Neuronal stem cell (in vitro differentiated cells): ENCODE measurements around the gene SEL1L3.

Experiments used
- DNase-seq: peaks from one replicate; pipeline ENCODE4 v3.0.0-alpha.2; 2013; ENCODE audit warnings: low spot score
- H2AFZ ChIP-seq: one replicate; pipeline ENCODE4 v1.6.1; 2013; ENCODE audit warnings: mild to moderate bottlenecking, low read length, inconsistent platforms
- H2AK5ac ChIP-seq: 2 replicates; pipeline ENCODE4 v1.6.1; 2013; ENCODE audit warnings: low read depth, mild to moderate bottlenecking, inconsistent platforms, low read length, moderate library complexity, mixed read lengths
- H2BK120ac ChIP-seq: 2 replicates; pipeline ENCODE4 v1.6.1; 2013; ENCODE audit warnings: low read depth, mild to moderate bottlenecking, inconsistent platforms, low read length, moderate library complexity, mixed read lengths
- H2BK12ac ChIP-seq: one replicate; pipeline ENCODE4 v1.6.1; 2013; ENCODE audit warnings: low read length, inconsistent platforms
- H2BK15ac ChIP-seq: 2 replicates; pipeline ENCODE4 v1.6.1; 2013; ENCODE audit warnings: mild to moderate bottlenecking, low read length, inconsistent platforms, mixed read lengths
- H2BK5ac ChIP-seq: one replicate; pipeline ENCODE4 v1.6.1; 2013; ENCODE audit warnings: inconsistent platforms, mild to moderate bottlenecking, low read length, moderate library complexity
- H3K14ac ChIP-seq: one replicate; pipeline ENCODE4 v1.6.1; 2013; ENCODE audit warnings: low read length, inconsistent platforms
- H3K18ac ChIP-seq: 2 replicates; pipeline ENCODE4 v1.6.1; 2013; ENCODE audit warnings: low read length, inconsistent platforms
- H3K23ac ChIP-seq: 2 replicates; pipeline ENCODE4 v1.6.1; 2013; ENCODE audit warnings: low read depth, mild to moderate bottlenecking, mixed read lengths, low read length, inconsistent platforms; ENCODE audit not compliant: poor library complexity
- H3K27ac ChIP-seq: replicated peaks from 3 replicates; pipeline ENCODE4 v1.5.1; 2013; ENCODE audit warnings: low read length, inconsistent platforms
- H3K27me3 ChIP-seq, 3 experiments: 2 replicates each; pipeline ENCODE4 v1.6.1; 2013; ENCODE audit warnings: low read length in 3 of 3, mild to moderate bottlenecking in 2 of 3, inconsistent platforms in 1 of 3, low read depth in 1 of 3, mixed read lengths in 1 of 3, moderate library complexity in 1 of 3; ENCODE audit not compliant: control insufficient read depth in 3 of 3, insufficient read depth in 3 of 3
- H3K36me3 ChIP-seq, 2 donors: replicated peaks in 1 of 2; 2 replicates each; pipeline ENCODE4 v1.6.1; 2013; ENCODE audit warnings: low read length in 2 of 2; ENCODE audit not compliant: control insufficient read depth in 2 of 2, insufficient read depth in 2 of 2
- H3K4ac ChIP-seq: 2 replicates; pipeline ENCODE4 v1.6.1; 2013; ENCODE audit warnings: inconsistent platforms, mild to moderate bottlenecking, low read length, moderate library complexity
- H3K4me1 ChIP-seq, 2 donors: 1 replicate in 1 of 2; 2 replicates in 1 of 2; pipeline ENCODE4 v1.6.1; 2013; ENCODE audit warnings: low read length in 2 of 2, low read depth in 1 of 2; ENCODE audit not compliant: control insufficient read depth in 2 of 2, insufficient read depth in 1 of 2
- H3K4me2 ChIP-seq: one replicate; pipeline ENCODE4 v1.6.1; 2013; ENCODE audit warnings: mild to moderate bottlenecking, low read length, inconsistent platforms; ENCODE audit not compliant: insufficient read depth, poor library complexity, severe bottlenecking
- H3K4me3 ChIP-seq, 2 donors: 2 replicates each; pipeline ENCODE4 v1.5.1; 2013; ENCODE audit warnings: low read length in 2 of 2, mild to moderate bottlenecking in 2 of 2, inconsistent platforms in 1 of 2, moderate library complexity in 1 of 2
- H3K79me1 ChIP-seq: one replicate; pipeline ENCODE4 v1.6.1; 2013; ENCODE audit warnings: low read depth, mild to moderate bottlenecking, inconsistent platforms, low read length, moderate library complexity
- H3K9ac ChIP-seq: one replicate; pipeline ENCODE4 v1.6.1; 2013; ENCODE audit warnings: mild to moderate bottlenecking, low read depth, low read length, inconsistent platforms; ENCODE audit not compliant: poor library complexity
- H3K9me3 ChIP-seq, 2 donors: replicated peaks in 1 of 2; 2 replicates each; pipeline versions ENCODE3 to v1.6.1; 2013; ENCODE audit warnings: low read length in 2 of 2, mild to moderate bottlenecking in 2 of 2, inconsistent platforms in 1 of 2, low read depth in 1 of 2, mixed read lengths in 1 of 2, moderate library complexity in 1 of 2; ENCODE audit not compliant: control insufficient read depth in 2 of 2, insufficient read depth in 1 of 2
- H4K8ac ChIP-seq: one replicate; pipeline ENCODE4 v1.6.1; 2013; ENCODE audit warnings: low read depth, mild to moderate bottlenecking, inconsistent platforms, low read length, moderate library complexity
- H4K91ac ChIP-seq: one replicate; pipeline ENCODE4 v1.6.1; 2013; ENCODE audit warnings: low read length, low read depth, mild to moderate bottlenecking, inconsistent platforms; ENCODE audit not compliant: poor library complexity
- WGBS, 2 donors: extraction: QIAGEN DNeasy Blood & Tissue Kit; methylation state at CpG; one replicate each; pipeline ENCODE4 v1.1.7; 2013; ENCODE audit warnings: missing lambda C conversion rate in 2 of 2, mixed read lengths in 1 of 2; ENCODE audit not compliant: insufficient read length in 2 of 2, insufficient replicate concordance in 1 of 2; ENCODE audit errors: extremely low coverage in 2 of 2; 5-methylcytosine and 5-hydroxymethylcytosine counted together

Gene SEL1L3

DNA sequence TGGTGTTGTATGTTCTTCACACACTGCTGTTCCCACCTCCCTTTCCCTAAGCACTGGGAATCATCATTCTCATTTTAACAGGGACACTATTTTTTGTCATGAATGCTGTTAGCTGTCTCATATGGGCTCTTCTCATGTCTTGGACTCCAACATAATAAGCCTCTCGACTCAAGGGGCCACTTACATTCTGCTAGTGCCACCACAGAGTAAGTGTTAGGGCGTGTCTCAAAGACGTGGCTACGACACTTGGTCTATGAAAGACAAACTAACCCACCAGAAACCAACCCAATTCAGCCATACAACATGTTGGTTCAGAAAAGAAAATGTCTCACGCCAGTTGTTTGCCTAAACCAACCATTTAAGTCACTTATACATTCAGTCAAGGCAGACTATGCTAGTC, 32.2 kb downstream of the SEL1L3 start:
- Histone ChIP-seq H2BK5ac (no peak overlapping the region), H3K4me1 (no peaks in the 10 kb centered on the region), H3K9ac (no peak overlapping the region), H3K18ac (no peak overlapping the region), H3K27me3 (no peaks in the 10 kb centered on the region), H2AFZ (no peak overlapping the region), H2BK12ac (no peak overlapping the region), H3K14ac (no peak overlapping the region), H3K36me3 (no peaks in the 10 kb centered on the region), H2BK120ac (no peak overlapping the region), H3K27ac (no peak overlapping the region), H2AK5ac (no peak overlapping the region), H3K4me2 (no peak overlapping the region), H3K23ac (no peak overlapping the region), H3K4me3 (no peak overlapping the region), H3K9me3 (no peaks in the 10 kb centered on the region), H3K4ac (no peak overlapping the region), H3K79me1 (no peaks in the 10 kb centered on the region), H4K8ac (no peak overlapping the region), H4K91ac (no peak overlapping the region), H2BK15ac (no peak overlapping the region)
- no peak for DNase-seq
- no CpG with 5 or more reads among the region's 5 CpGs for WGBS, 2 donors

- Histone ChIP-seq H3K4me3 (no peak overlapping the region), H3K9me3 (no peaks in the 10 kb centered on the region), H3K79me1 (no peaks in the 10 kb centered on the region), H2AK5ac (no peak overlapping the region), H4K91ac (no peak overlapping the region), H3K27ac (no peak overlapping the region), H4K8ac (no peak overlapping the region), H3K4ac (no peak overlapping the region), H3K27me3 (no peaks in the 10 kb centered on the region), H2BK15ac (no peak overlapping the region), H3K14ac (no peak overlapping the region), H3K23ac (no peak overlapping the region), H3K36me3 (no peaks in the 10 kb centered on the region), H3K4me1 (peaks cover 0 to 2% of the 10 kb centered on the region in 2 donors), H3K9ac (no peak overlapping the region), H3K18ac (no peak overlapping the region), H2BK120ac (no peak overlapping the region), H2BK5ac (no peak overlapping the region), H2AFZ (no peak overlapping the region), H3K4me2 (no peak overlapping the region), H2BK12ac (no peak overlapping the region)
- no CpG with 5 or more reads among the region's 4 CpGs for WGBS, 2 donors
- DNase-seq, result no peak
Observed at GRCh38 chr4:25827897-25828296, 34.9 kb downstream of the SEL1L3 start.

DNA sequence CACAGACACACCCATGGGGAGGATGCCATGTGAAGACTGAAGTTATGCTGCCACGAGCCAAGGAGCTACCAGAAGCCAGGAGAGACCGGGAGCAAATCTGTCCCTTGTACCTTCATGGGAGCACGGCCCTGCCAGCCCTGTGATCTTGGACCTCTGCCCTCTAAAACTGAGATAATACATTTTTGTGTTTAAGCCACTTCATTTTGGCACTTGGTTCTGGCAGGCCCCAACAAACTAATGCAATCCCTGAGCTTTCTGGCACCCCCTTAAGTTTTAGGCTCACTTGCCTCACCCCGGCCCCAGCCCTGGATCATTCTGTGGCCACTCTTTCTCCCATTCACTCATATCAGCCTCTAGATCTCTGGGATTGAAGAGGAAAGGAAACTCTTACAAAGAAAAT, 35.4 kb downstream of the SEL1L3 start:
- Histone ChIP-seq H2AFZ (no peak overlapping the region), H3K36me3 (no peaks in the 10 kb centered on the region), H2BK120ac (no peak overlapping the region), H3K4ac (no peak overlapping the region), H4K91ac (no peak overlapping the region), H3K23ac (no peak overlapping the region), H3K14ac (no peak overlapping the region), H3K18ac (no peak overlapping the region), H3K79me1 (no peaks in the 10 kb centered on the region), H3K4me2 (no peak overlapping the region), H2BK5ac (no peak overlapping the region), H3K27me3 (no peaks in the 10 kb centered on the region), H3K27ac (no peak overlapping the region), H2BK15ac (no peak overlapping the region), H3K9ac (no peak overlapping the region), H4K8ac (no peak overlapping the region), H3K9me3 (no peaks in the 10 kb centered on the region), H3K4me1 (peaks cover 0 to 4% of the 10 kb centered on the region in 2 donors), H2BK12ac (no peak overlapping the region), H2AK5ac (no peak overlapping the region), H3K4me3 (no peak overlapping the region)
- no peak for DNase-seq
- WGBS, 2 donors, result no CpG with 5 or more reads among the region's 4 CpGs

GRCh38 chr4:25826074-25826752, 36.6 kb downstream of the SEL1L3 start:
- H3K79me1 ChIP-seq, result no peaks in the 10 kb centered on the region
- no peak overlapping the region for H2AK5ac ChIP-seq
- H3K18ac ChIP-seq, result no peak overlapping the region
- H2BK5ac ChIP-seq, result no peak overlapping the region
- no peak overlapping the region for H4K91ac ChIP-seq
- no peak for DNase-seq
- no peak overlapping the region for H4K8ac ChIP-seq
- H3K4ac ChIP-seq, result no peak overlapping the region
- no peak overlapping the region for H2BK120ac ChIP-seq
- H2BK12ac ChIP-seq, result no peak overlapping the region
- no peaks in the 10 kb centered on the region for H3K9me3 ChIP-seq
- no peak overlapping the region for H3K4me3 ChIP-seq
- no peak overlapping the region for H3K14ac ChIP-seq
- WGBS, 2 donors, result no CpG with 5 or more reads among the region's 10 CpGs
- H2AFZ ChIP-seq, result no peak overlapping the region
- no peak overlapping the region for H3K4me2 ChIP-seq
- H2BK15ac ChIP-seq, result no peak overlapping the region
- H3K9ac ChIP-seq, result no peak overlapping the region
- H3K27me3 ChIP-seq, result no peaks in the 10 kb centered on the region
- H3K27ac ChIP-seq, result no peak overlapping the region
- H3K23ac ChIP-seq, result no peak overlapping the region
- no peaks in the 10 kb centered on the region for H3K36me3 ChIP-seq
- H3K4me1 ChIP-seq, result peaks cover 0 to 10% of the 10 kb centered on the region in 2 donors
